ENCODE data around the gene ARID1A.

The ARID1A gene

GRCh38 chr1:26814893-26815292 is 119.1 kb downstream of the ARID1A start:
- no peaks in the 10 kb centered on the region for H3K9me3 Mint-ChIP-seq
- H3K4me3 Mint-ChIP-seq = no peak overlapping the region
- DNase-seq = no peak
- no peak for ATAC-seq
- H3K27me3 Mint-ChIP-seq = no peaks in the 10 kb centered on the region
- peaks cover 21% of the 10 kb centered on the region for H3K4me1 Mint-ChIP-seq
- H3K36me3 Mint-ChIP-seq (ENCODE audit: low read depth) = no peaks in the 10 kb centered on the region
- H3K27ac Mint-ChIP-seq = no peak overlapping the region

GRCh38 chr1:26820784-26821269 is 125.0 kb downstream of the ARID1A start:
- peaks cover 24% of the 10 kb centered on the region for H3K4me1 Mint-ChIP-seq
- peak overlapping the region; percentile 25 for H3K27ac Mint-ChIP-seq
- DNase-seq (no peak), ATAC-seq (peak; percentile 89)
- no peaks in the 10 kb centered on the region for H3K27me3 Mint-ChIP-seq
- no peaks in the 10 kb centered on the region for H3K36me3 Mint-ChIP-seq (ENCODE audit: low read depth)
- H3K9me3 Mint-ChIP-seq = no peaks in the 10 kb centered on the region
- no peak overlapping the region for H3K4me3 Mint-ChIP-seq

GRCh38 chr1:26822737-26823395 is 127.1 kb downstream of the ARID1A start:
- no peak overlapping the region for H3K27ac Mint-ChIP-seq
- H3K36me3 Mint-ChIP-seq (ENCODE audit: low read depth) = peaks cover 2% of the 10 kb centered on the region
- DNase-seq = no peak
- H3K4me3 Mint-ChIP-seq = no peak overlapping the region
- no peaks in the 10 kb centered on the region for H3K27me3 Mint-ChIP-seq
- peaks cover 35% of the 10 kb centered on the region for H3K4me1 Mint-ChIP-seq
- ATAC-seq = no peak
- H3K9me3 Mint-ChIP-seq = no peaks in the 10 kb centered on the region

GRCh38 chr1:26824731-26825130 is 128.9 kb downstream of the ARID1A start:
- Mint-ChIP-seq H3K27me3 (no peaks in the 10 kb centered on the region), H3K9me3 (no peaks in the 10 kb centered on the region), H3K4me1 (peaks cover 54% of the 10 kb centered on the region), H3K36me3 (ENCODE audit: low read depth) (peaks cover 12% of the 10 kb centered on the region), H3K27ac (no peak overlapping the region), H3K4me3 (no peak overlapping the region)
- no peak for ATAC-seq
- DNase-seq = no peak

- Mint-ChIP-seq H3K9me3 (no peaks in the 10 kb centered on the region), H3K4me3 (peak within 1 kb of the TSS; percentile 98), H3K4me1 (peaks cover 58% of the 10 kb centered on the region), H3K27ac (peak within 1 kb of the TSS; percentile 93), H3K27me3 (no peaks in the 10 kb centered on the region), H3K36me3 (ENCODE audit: low read depth) (peaks cover 18% of the 10 kb centered on the region)
- peak; percentile 81 for ATAC-seq
- peak; percentile 81 for DNase-seq
Observed at GRCh38 chr1:26826261-26827105, 130.7 kb downstream of the ARID1A start, which contains the start of gene ZDHHC18. ZDHHC18 (plus strand) TSS chr1:26826688; CDS start chr1:26826805, 117 bp downstream.

- peak overlapping the region; percentile 93 for H3K27ac Mint-ChIP-seq
- no peak for DNase-seq
- H3K9me3 Mint-ChIP-seq = no peaks in the 10 kb centered on the region
- ATAC-seq = no peak
- H3K4me3 Mint-ChIP-seq = peak overlapping the region; percentile 98
- no peaks in the 10 kb centered on the region for H3K27me3 Mint-ChIP-seq
- peaks cover 63% of the 10 kb centered on the region for H3K4me1 Mint-ChIP-seq
- peaks cover 21% of the 10 kb centered on the region for H3K36me3 Mint-ChIP-seq (ENCODE audit: low read depth)
Observed at GRCh38 chr1:26827106-26827604, 131.3 kb downstream of the ARID1A start.

GRCh38 chr1:26827663-26828062 is 131.8 kb downstream of the ARID1A start:
- Mint-ChIP-seq H3K4me1 (peaks cover 68% of the 10 kb centered on the region), H3K36me3 (ENCODE audit: low read depth) (peaks cover 24% of the 10 kb centered on the region), H3K27me3 (no peaks in the 10 kb centered on the region), H3K9me3 (no peaks in the 10 kb centered on the region), H3K4me3 (peak overlapping the region; percentile 98), H3K27ac (peak overlapping the region; percentile 93)
- DNase-seq (no peak), ATAC-seq (no peak)

- Mint-ChIP-seq H3K27ac (peak overlapping the region; percentile 93), H3K9me3 (no peaks in the 10 kb centered on the region), H3K4me3 (peak overlapping the region; percentile 98), H3K4me1 (peaks cover 73% of the 10 kb centered on the region), H3K27me3 (no peaks in the 10 kb centered on the region), H3K36me3 (ENCODE audit: low read depth) (peaks cover 31% of the 10 kb centered on the region)
- DNase-seq (peak; percentile 40), ATAC-seq (peak; percentile 50)
Observed at GRCh38 chr1:26828411-26828991, 132.7 kb downstream of the ARID1A start.

GRCh38 chr1:26829184-26829911 is 133.5 kb downstream of the ARID1A start:
- Mint-ChIP-seq H3K4me3 (peak overlapping the region; percentile 98), H3K4me1 (peaks cover 81% of the 10 kb centered on the region), H3K9me3 (no peaks in the 10 kb centered on the region), H3K36me3 (ENCODE audit: low read depth) (peaks cover 38% of the 10 kb centered on the region), H3K27ac (peak overlapping the region; percentile 93), H3K27me3 (no peaks in the 10 kb centered on the region)
- DNase-seq = no peak
- ATAC-seq = no peak

GRCh38 chr1:26831059-26831458 is 135.2 kb downstream of the ARID1A start:
- Mint-ChIP-seq H3K36me3 (ENCODE audit: low read depth) (peaks cover 49% of the 10 kb centered on the region), H3K27me3 (no peaks in the 10 kb centered on the region), H3K27ac (peak overlapping the region; percentile 59), H3K9me3 (no peaks in the 10 kb centered on the region), H3K4me3 (no peak overlapping the region), H3K4me1 (peaks cover 74% of the 10 kb centered on the region)
- no peak for ATAC-seq
- DNase-seq = no peak
